Neural progenitor cell (in vitro differentiated cells): Measurements from ENCODE around the gene CELSR3. TPM values are rescaled to one million over a fixed set of nuclear protein-coding genes. Genes with fewer than 3 reads are reported as not detected.

Experiments used
- DNase-seq: peaks from one replicate; pipeline ENCODE4 v3.0.0-alpha.2; 2016; ENCODE audit warnings: low spot score
- H2AFZ ChIP-seq: fragments of 200-600 bp; sonication (generic); replicated peaks from 2 replicates; pipeline ENCODE4 v1.6.1; 2016; ENCODE audit warnings: antibody characterized with exemption
- H3F3A ChIP-seq: fragments of 200-600 bp; sonication (generic); 2 replicates; pipeline ENCODE4 v1.6.1; 2016; ENCODE audit warnings: antibody characterized with exemption, low read depth
- H3K27ac ChIP-seq: fragments of 200-600 bp; sonication (generic); 2 replicates; pipeline ENCODE4 v1.5.1; 2016; ENCODE audit warnings: mild to moderate bottlenecking
- H3K27me3 ChIP-seq: fragments of 200-600 bp; sonication (generic); 2 replicates; pipeline ENCODE4 v1.6.1; 2016; ENCODE audit warnings: mild to moderate bottlenecking, moderate library complexity
- H3K36me3 ChIP-seq: fragments of 200-600 bp; sonication (generic); 2 replicates; pipeline ENCODE4 v1.5.1; 2016
- H3K4me1 ChIP-seq: fragments of 200-600 bp; sonication (generic); 2 replicates; pipeline ENCODE4 v1.6.1; 2016; ENCODE audit warnings: mixed run types
- H3K4me2 ChIP-seq: fragments of 200-600 bp; sonication (generic); 2 replicates; pipeline ENCODE4 v1.6.1; 2016
- H3K4me3 ChIP-seq: fragments of 200-600 bp; sonication (generic); 2 replicates; pipeline ENCODE4 v1.5.1; 2016
- H3K79me2 ChIP-seq: fragments of 200-600 bp; sonication (generic); 2 replicates; pipeline ENCODE4 v1.6.1; 2016; ENCODE audit warnings: low read depth
- H3K9ac ChIP-seq: fragments of 200-600 bp; sonication (generic); 2 replicates; pipeline ENCODE4 v1.6.1; 2016
- H3K9me3 ChIP-seq: fragments of 200-600 bp; sonication (generic); 2 replicates; pipeline ENCODE4 v1.5.1; 2016; ENCODE audit warnings: low read depth
- H4K20me1 ChIP-seq: fragments of 200-600 bp; sonication (generic); 2 replicates; pipeline ENCODE4 v1.6.1; 2016; ENCODE audit warnings: low read depth
- H3K27ac Mint-ChIP-seq: 3 replicates; pipeline ENCODE4 v1.8.0; 2021; ENCODE audit warnings: mixed read lengths
- H3K27me3 Mint-ChIP-seq: 2 replicates; pipeline ENCODE4 v1.8.0; 2022; ENCODE audit warnings: low read depth, mild to moderate bottlenecking, inconsistent platforms, moderate library complexity, mixed read lengths; ENCODE audit not compliant: insufficient read depth
- H3K36me3 Mint-ChIP-seq: 3 replicates; pipeline ENCODE4 v1.8.0; 2021; ENCODE audit warnings: mixed read lengths
- H3K4me1 Mint-ChIP-seq: 3 replicates; pipeline ENCODE4 v1.8.0; 2021; ENCODE audit warnings: mixed read lengths
- H3K4me3 Mint-ChIP-seq: 3 replicates; pipeline ENCODE4 v1.8.0; 2021; ENCODE audit warnings: mild to moderate bottlenecking, moderate library complexity, mixed read lengths
- H3K9me3 Mint-ChIP-seq: 3 replicates; pipeline ENCODE4 v1.8.0; 2020; ENCODE audit warnings: mixed read lengths
- CTCF ChIP-seq: fragments of 200-600 bp; sonication (generic); IDR thresholded peaks from 2 replicates; pipeline ENCODE4 v1.5.1; 2017; ENCODE audit warnings: antibody characterized with exemption, mild to moderate bottlenecking
- EZH2 ChIP-seq: fragments of 200-600 bp; sonication (generic); IDR thresholded peaks from 2 replicates; pipeline ENCODE4 v1.6.1; 2017; ENCODE audit warnings: antibody characterized with exemption, mild to moderate bottlenecking, moderate library complexity
- EZH2phosphoT487 ChIP-seq: fragments of 200-600 bp; sonication (generic); IDR thresholded peaks from 2 replicates; pipeline ENCODE4 v1.6.1; 2017; ENCODE audit warnings: antibody characterized with exemption
- total RNA-seq: library from RNA; depleted of rRNA; stranded (reverse); fragments of >200 nt; gene quantifications from 2 replicates; pipeline ENCODE4 v1.2.3, GENCODE V29; 2015; ENCODE audit warnings: low replicate concordance

The CELSR3 gene
- total RNA-seq, 1 donor from 2014 or later: 9.9 TPM

- Mint-ChIP-seq H3K27ac (no peak overlapping the region), H3K9me3 (no peaks in the 10 kb centered on the region), H3K36me3 (peaks cover 16% of the 10 kb centered on the region), H3K27me3 (peaks cover 11% of the 10 kb centered on the region), H3K4me1 (peaks cover 20% of the 10 kb centered on the region), H3K4me3 (peak overlapping the region; percentile 90)
- DNase-seq: peak; percentile 67
- Histone ChIP-seq H3K27ac (peak overlapping the region; percentile 55), H3K4me2 (peak overlapping the region; percentile 81), H3K36me3 (no peaks in the 10 kb centered on the region), H3K4me1 (peaks cover 18% of the 10 kb centered on the region), H3K9ac (peak overlapping the region; percentile 71), H4K20me1 (peaks cover 24% of the 10 kb centered on the region), H3K27me3 (no peaks in the 10 kb centered on the region), H3F3A (peaks cover 21% of the 10 kb centered on the region), H3K9me3 (no peaks in the 10 kb centered on the region), H3K79me2 (peaks cover 14% of the 10 kb centered on the region), H3K4me3 (peak overlapping the region; percentile 78), H2AFZ (peak overlapping the region; percentile 48)
- TF ChIP-seq CTCF: no peak
These were observed 27.9 kb downstream of the CELSR3 start for GRCh38 chr3:48634661-48635221.

- no peak for DNase-seq
- Mint-ChIP-seq H3K9me3 (no peaks in the 10 kb centered on the region), H3K4me3 (peak overlapping the region; percentile 90), H3K4me1 (peaks cover 27% of the 10 kb centered on the region), H3K27ac (no peak overlapping the region), H3K27me3 (peaks cover 8% of the 10 kb centered on the region), H3K36me3 (peaks cover 18% of the 10 kb centered on the region)
- no peak overlapping the region for H3K27ac ChIP-seq
- no peak overlapping the region for H3K4me3 ChIP-seq
- H4K20me1 ChIP-seq: peaks cover 24% of the 10 kb centered on the region
- no peak overlapping the region for H3K9ac ChIP-seq
- peaks cover 18% of the 10 kb centered on the region for H3K4me1 ChIP-seq
- peaks cover 21% of the 10 kb centered on the region for H3F3A ChIP-seq
- no peaks in the 10 kb centered on the region for H3K9me3 ChIP-seq
- no peak for TF ChIP-seq EZH2phosphoT487
- TF ChIP-seq EZH2: no peak
- TF ChIP-seq CTCF: no peak
- H3K4me2 ChIP-seq: peak overlapping the region; percentile 81
- no peak overlapping the region for H2AFZ ChIP-seq
- no peaks in the 10 kb centered on the region for H3K27me3 ChIP-seq
- H3K79me2 ChIP-seq: peaks cover 14% of the 10 kb centered on the region
- no peaks in the 10 kb centered on the region for H3K36me3 ChIP-seq
These were observed 28.9 kb downstream of the CELSR3 start for GRCh38 chr3:48633743-48634142.

GRCh38 chr3:48633256-48633655 lies 29.4 kb downstream of the CELSR3 start:
- Mint-ChIP-seq H3K4me1 (peaks cover 27% of the 10 kb centered on the region), H3K27me3 (peaks cover 7% of the 10 kb centered on the region), H3K4me3 (peak overlapping the region; percentile 70), H3K9me3 (no peaks in the 10 kb centered on the region), H3K36me3 (peaks cover 18% of the 10 kb centered on the region), H3K27ac (no peak overlapping the region)
- Histone ChIP-seq H3K9me3 (no peaks in the 10 kb centered on the region), H3K79me2 (peaks cover 14% of the 10 kb centered on the region), H3K27me3 (no peaks in the 10 kb centered on the region), H3K9ac (no peak overlapping the region), H3K4me2 (no peak overlapping the region), H3K4me1 (peaks cover 18% of the 10 kb centered on the region), H3K36me3 (no peaks in the 10 kb centered on the region), H3K27ac (no peak overlapping the region), H3F3A (peaks cover 21% of the 10 kb centered on the region), H4K20me1 (peaks cover 24% of the 10 kb centered on the region), H2AFZ (no peak overlapping the region), H3K4me3 (no peak overlapping the region)
- DNase-seq: no peak
- TF ChIP-seq EZH2phosphoT487 (no peak), CTCF (no peak), EZH2 (no peak)
